HG03378 (cell line): Measurements from ENCODE around the gene NAV3.
A peak's percentile ranks its signal among the peaks of the same experiment; 100 is the strongest.
"Not testable (repeated sequence)": the region's sequence is repeated elsewhere in the genome, so short reads cannot be mapped to it uniquely, and the experiment has no call there.

Experiments used
- ATAC-seq: cut with Tn5 transposase; IDR thresholded peaks from one replicate; pipeline ENCODE4 v1.9.1; 2021; ENCODE audit warnings: mild to moderate bottlenecking, moderate library complexity; ENCODE audit not compliant: unreplicated experiment

NAV3 gene

DNA sequence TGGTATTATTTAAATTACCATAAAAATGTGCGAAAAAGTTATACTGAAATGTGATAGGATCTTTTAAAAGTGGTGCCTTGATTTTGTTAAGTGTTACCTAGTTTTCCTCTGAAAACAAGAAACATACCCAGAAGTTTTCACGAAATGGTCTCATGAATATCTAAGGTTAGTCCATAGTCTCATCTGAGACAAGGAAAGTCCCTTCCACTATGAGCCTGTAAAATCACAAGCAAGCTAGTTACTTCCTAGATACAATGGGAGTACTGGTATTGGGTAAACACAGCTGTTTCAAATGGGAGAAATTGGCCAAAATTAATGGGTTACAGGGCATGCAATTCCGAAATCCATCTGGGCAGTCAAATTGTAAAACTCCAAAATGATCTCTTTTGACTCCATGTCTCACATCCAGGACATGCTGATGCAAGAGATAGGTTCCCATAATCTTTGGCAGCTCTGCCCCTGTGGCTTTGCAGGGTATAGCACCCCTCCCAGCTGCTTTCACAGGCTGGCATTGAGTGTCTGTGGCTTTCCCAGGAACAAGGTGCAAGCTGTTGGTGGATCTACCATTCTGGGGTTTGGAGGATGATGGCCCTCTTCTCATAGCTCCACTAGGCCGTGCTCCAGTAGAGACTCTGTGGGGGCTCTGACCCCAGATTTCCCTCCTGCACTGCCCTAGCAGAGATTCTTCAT lies 271.4 kb downstream of the NAV3 start:
- no peak for ATAC-seq

DNA sequence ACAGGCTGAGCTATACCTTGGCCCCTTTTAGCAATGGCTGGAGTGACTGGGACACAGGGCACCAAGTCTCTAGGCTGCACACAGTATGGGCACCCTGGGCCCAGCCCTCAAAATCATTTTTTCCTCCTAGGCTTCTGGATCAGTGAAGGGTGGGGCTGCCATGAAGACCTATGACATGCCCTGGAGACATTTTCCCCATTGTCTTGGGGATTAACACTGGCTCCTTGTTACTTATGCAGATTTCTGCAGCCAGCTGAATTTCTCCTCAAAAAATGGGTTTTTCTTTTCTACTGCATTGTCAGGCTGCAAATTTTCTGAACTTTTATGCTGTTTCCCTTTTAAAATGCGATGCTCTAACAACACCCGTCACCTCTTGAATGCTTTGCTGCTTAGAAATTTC lies 272.1 kb downstream of the NAV3 start:
- ATAC-seq, result not testable (repeated sequence)

DNA sequence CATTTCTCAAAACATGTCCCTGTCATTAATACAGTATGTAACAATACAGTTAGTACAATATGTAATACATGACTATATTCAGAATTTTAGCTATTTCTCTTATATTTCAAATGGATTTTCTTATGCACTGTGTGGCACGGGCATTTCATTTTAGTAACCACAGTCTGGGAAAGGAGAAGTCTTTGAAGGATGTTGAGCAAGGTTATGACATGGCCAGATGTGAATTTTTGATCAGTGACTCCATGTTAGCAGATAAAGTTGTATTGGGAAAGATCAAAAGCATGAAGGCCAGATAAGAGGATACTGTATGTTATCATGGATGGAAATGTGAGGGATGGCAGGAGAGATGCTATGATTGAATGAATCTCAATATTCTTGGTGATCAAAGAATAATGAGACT lies 285.2 kb downstream of the NAV3 start:
- no peak for ATAC-seq

- ATAC-seq, result no peak
These were observed 287.3 kb downstream of the NAV3 start for GRCh38 chr12:78118036-78118435.

DNA sequence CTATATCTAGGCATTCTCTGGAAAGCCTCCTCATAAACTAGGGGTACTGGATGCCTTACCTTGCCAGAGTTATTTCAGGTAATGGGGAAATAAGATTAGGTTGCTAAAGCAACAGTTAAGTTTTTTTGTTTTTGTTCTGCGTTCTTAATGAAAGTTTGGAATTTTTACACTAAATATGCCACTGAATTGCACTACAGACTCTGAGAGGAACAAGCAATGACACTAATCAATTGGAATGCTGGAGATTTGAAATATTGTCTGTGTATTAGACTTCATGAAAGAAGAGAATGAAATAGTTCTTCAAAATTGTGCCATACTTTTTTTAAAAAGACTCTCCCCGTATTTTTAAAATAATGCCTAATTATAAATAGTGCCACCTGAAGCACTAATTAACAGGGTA lies 287.8 kb downstream of the NAV3 start:
- ATAC-seq, result no peak

GRCh38 chr12:78119351-78119918 lies 288.7 kb downstream of the NAV3 start:
- ATAC-seq, result no peak

- ATAC-seq, result no peak
These were observed 289.6 kb downstream of the NAV3 start for GRCh38 chr12:78120306-78120705.

DNA sequence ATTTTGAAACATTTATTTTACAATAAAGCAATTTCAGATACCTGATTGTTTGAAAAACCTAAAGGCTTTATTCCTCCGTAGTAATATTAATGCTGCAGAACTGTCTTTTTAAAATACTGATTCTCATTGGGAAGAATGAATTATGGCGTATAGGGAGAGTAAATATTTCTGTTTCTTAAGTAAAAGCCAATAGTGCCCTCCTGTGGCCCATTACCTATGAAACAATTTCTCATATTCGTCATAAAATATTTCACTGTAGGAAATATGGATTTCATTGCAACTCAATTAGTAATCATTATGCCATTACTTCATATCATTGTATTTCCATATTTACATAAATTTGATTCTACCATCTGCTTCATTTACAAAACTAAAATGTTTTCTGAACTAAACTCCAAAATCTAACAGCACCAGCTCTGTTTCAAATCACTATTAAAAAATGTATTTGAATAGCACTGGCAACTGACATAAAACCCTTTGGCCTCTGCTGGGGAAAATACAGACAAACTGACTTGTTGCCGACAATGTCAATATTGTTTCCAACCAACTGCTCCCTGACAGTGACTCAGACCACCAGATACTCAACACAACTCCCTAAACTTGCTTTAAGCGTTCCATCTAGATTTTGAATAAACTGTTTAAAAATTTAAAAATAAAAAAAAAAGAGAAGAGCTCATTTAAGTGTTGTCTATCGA lies 290.3 kb downstream of the NAV3 start:
- ATAC-seq, result no peak

GRCh38 chr12:78121969-78122610 lies 291.4 kb downstream of the NAV3 start:
- ATAC-seq, result no peak

DNA sequence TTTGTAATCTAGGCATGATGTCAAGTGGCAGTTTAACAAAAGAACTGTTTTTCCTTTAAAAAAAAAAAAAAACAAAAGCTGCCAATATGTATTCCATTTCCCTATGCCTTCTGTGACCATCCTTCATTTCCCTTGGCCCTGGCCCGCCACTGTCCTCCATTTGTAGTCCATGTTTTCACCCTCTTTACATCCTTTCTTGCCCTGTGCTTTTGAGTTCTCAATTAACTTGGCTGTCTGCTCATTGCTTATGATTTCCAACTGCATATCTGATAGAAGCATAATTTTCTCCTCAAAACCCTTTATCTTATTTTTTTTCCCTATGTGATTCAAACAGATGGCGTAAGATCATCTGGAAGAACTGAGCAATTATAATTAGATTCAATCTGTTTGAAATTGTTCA lies 297.5 kb downstream of the NAV3 start:
- ATAC-seq, result no peak

- no peak for ATAC-seq
These were observed 313.0 kb downstream of the NAV3 start for GRCh38 chr12:78143717-78144116.

DNA sequence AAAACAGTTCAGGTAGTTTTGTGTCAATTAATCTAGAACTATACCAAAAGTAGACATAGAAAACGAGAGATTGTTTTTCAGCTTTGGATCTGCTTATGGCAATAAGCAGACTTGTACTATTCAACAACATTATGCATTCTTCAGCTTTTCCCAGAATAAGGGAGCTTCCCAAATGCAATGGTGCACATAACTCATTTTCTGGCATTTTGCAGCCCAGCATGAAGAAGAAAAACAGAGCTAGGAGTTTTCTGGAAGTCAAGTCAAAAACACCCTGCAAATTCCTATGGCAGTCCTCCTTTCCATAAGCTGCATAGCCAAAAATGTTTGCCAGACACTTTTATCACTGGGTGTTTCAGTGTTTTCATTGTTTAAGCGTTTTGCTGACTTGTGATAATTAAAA lies 314.7 kb downstream of the NAV3 start:
- no peak for ATAC-seq

DNA sequence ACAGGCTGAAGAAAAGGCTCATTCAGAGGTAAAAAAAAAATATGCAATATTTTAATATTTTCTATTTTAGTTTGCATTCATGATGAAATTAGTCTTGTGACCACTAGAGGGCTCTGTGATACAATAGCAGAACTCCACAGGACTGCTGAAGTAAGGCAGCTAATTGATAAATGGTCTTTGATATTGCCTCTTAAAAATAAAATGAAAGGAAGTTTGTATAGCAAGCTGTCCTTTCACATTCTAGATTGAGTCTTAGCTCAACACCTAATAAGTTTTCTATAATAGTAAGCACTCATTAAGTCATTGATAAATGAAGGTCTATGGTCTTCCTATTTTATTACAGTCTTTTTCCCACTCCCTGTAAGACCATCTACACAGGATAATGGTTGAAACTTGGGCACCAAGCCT lies 315.7 kb downstream of the NAV3 start:
- peak; percentile 78 for ATAC-seq

DNA sequence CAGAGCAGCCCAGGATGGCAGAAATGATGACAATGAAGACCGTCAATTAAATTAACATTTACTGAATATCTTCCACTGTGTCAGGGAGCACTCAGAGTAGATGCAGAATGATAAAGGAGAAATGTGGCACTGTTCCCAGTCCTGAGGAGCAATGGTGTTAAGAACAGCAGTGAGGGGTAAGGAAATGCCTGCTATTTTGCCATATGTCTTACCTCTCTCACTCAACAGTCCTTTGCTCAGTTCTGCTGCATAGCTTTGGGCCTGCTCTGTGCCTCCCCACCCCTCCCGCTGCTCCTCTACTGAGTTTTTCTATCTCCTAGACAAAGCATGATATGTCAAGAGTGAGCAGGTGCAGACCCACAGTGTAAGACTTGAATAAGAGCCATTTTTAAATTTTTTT lies 318.8 kb downstream of the NAV3 start:
- no peak for ATAC-seq

DNA sequence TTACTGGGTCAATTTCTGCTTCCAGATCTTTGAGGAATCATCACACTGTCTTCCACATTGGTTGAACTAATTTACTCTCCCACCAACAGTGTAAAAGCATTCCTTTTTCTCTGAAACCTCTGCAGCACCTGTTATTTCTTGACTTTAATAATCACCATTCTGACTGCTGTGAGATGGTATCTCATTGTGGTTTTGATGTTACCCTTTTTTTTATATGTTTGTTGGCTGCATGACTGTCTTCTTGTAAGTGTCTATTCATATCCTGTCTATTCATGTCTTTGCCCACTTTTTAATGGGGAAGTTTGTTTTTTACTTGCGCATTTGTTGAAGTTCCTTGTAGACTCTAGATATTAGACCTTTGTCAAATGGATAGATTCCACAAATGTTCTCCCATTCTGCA lies 324.9 kb downstream of the NAV3 start:
- ATAC-seq, result no peak

DNA sequence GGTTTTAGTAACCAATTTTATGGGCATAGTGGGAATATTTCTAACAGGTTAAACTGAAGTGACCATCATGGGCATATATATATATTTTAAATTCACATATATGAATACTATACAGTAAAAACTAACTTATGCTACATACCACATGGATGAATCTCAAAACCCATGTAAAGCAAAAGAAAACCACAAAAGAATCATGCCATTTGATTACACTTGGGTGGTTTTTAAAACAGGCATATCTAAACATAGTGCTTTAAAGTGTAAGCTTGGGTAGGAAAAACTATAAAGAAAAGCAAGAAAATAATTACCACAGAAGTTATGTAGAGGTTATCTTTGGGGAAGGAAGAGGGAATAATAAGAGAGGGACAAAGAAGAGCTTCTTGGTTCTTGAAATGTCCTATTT lies 326.1 kb downstream of the NAV3 start:
- no peak for ATAC-seq

DNA sequence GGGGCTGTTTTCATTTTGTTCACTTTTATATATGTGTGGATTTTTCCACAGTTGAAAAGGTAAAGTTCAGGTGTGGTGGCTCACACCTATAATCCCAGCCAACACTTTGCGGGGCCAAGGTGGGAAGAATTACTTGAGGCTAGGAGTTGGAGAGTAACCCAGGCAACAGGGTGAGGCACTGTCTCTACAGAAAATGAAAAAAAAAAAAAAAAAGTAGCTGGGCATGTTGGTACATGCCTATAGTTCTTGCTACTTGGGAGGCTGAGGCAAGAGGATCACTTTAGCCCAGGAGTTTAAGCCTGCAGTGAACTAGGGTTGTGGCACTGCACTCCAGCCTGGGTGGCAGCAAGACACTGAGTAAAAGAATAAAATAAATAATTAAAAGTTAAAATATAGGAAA lies 326.5 kb downstream of the NAV3 start:
- no peak for ATAC-seq

- no peak for ATAC-seq
These were observed 333.5 kb downstream of the NAV3 start for GRCh38 chr12:78164154-78164553.

DNA sequence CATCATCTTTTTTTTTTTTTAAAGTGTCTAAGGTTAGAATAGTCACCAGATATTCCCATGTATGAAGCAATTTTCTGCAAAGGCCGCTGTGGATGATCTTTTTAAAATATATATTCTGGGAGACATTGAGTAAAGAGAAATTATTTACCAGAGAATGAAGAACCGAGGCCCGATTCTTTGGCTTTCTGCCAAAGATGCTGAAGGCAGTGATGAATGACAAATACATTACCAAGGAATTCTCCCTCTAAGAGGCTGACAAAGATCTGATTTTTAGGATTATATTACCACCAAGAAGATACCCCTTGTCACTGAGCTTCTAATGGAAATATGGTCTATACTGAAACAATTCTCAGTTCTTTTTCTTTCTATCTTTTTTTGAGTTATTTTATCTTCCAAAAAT lies 336.8 kb downstream of the NAV3 start:
- ATAC-seq, result no peak

DNA sequence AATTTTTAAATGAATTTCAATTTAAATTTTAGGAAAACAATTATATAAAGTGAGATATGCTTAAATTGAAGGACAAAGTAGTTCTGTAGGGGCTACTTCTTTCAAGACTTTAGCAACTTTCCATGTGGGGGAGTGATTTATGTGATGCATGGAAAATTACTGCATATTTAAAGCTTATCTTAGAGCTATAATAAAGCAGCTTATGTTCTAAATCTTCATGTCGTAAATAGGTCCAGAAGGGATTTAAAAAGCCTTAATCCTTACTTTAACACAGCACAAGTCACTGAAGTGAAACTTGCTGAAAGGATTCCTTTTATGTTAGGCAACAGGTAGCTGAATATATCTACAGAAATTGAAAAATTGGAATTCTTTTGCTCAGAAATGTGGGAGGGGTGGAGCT lies 340.4 kb downstream of the NAV3 start:
- no peak for ATAC-seq

DNA sequence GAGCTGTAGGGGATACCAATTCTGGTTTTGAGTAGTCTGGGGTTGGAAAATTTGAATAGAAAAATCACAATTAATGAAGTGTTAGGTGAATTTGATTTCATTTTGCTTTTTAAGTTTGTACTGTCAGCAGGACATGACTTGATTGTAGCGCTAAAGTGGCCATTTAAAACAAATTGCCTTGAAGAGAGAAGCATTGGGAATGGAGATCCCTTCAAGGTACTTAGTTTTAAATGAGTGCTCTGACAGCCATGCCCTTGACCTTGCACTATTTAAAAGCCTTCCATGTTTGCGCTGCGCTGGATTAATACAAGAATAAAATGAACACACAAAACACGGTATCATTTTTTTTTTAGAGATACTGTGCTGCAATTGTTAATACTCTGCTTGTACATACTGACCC lies 345.9 kb downstream of the NAV3 start:
- no peak for ATAC-seq

DNA sequence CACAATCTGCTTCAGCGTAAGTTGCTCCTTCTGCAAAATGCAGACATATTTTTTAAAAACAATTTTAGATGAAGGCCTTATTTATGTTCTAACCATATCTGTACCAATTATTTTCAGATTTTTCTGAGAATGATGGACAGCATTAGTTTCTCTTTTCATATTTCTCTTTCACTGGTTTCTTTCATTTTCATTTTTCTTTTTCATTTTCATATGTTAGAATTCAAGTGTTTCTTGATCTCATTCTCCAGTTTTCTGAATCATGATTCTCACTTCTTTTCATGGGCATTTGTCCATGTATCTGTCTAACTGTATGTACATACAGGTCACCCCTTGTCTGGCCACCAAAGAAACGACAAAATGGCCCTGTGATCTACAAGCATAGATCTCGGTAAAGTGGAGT lies 346.6 kb downstream of the NAV3 start:
- no peak for ATAC-seq
